Activated gamma-delta T cell treated with anti-CD3 and anti-CD28 coated beads, Interleukin-2, amount 50 U/mL, for 16 hours (primary cell): ENCODE results near the gene ANO2.

ENCODE experiments used
- DNase-seq: peaks from one replicate; pipeline ENCODE4 v3.0.0-alpha.2; 2020; ENCODE audit warnings: low read depth

Gene ANO2

GRCh38 chr12:5621329-5621728 is 323.7 kb downstream of the ANO2 start:
- no peak for DNase-seq

GRCh38 chr12:5620896-5621295 is 324.2 kb downstream of the ANO2 start:
- no peak for DNase-seq

- DNase-seq: no peak
These were observed 325.4 kb downstream of the ANO2 start for GRCh38 chr12:5619628-5620027.

GRCh38 chr12:5616854-5617253 is 328.2 kb downstream of the ANO2 start:
- no peak for DNase-seq

GRCh38 chr12:5615760-5616159 is 329.3 kb downstream of the ANO2 start:
- no peak for DNase-seq

GRCh38 chr12:5614256-5614655 is 330.8 kb downstream of the ANO2 start:
- DNase-seq: no peak

GRCh38 chr12:5612556-5613410 is 332.3 kb downstream of the ANO2 start:
- no peak for DNase-seq

- DNase-seq: no peak
These were observed 333.9 kb downstream of the ANO2 start for GRCh38 chr12:5611162-5611561.

- no peak for DNase-seq
These were observed 345.7 kb downstream of the ANO2 start for GRCh38 chr12:5599378-5599777.

GRCh38 chr12:5593998-5594397 is 351.1 kb downstream of the ANO2 start:
- no peak for DNase-seq

GRCh38 chr12:5593086-5593485 is 352.0 kb downstream of the ANO2 start:
- no peak for DNase-seq

- no peak for DNase-seq
These were observed 352.7 kb downstream of the ANO2 start for GRCh38 chr12:5592310-5592709.

GRCh38 chr12:5590316-5590715 is 354.7 kb downstream of the ANO2 start:
- DNase-seq: no peak

GRCh38 chr12:5589054-5589453 is 356.0 kb downstream of the ANO2 start:
- DNase-seq: no peak

GRCh38 chr12:5588591-5588990 is 356.5 kb downstream of the ANO2 start:
- no peak for DNase-seq

GRCh38 chr12:5588176-5588575 is 356.9 kb downstream of the ANO2 start:
- DNase-seq: no peak

- DNase-seq: no peak
These were observed 357.3 kb downstream of the ANO2 start for GRCh38 chr12:5587711-5588121.

GRCh38 chr12:5586201-5586600 is 358.9 kb downstream of the ANO2 start:
- no peak for DNase-seq

- no peak for DNase-seq
These were observed 359.9 kb downstream of the ANO2 start for GRCh38 chr12:5585178-5585577.

- no peak for DNase-seq
These were observed 360.5 kb downstream of the ANO2 start for GRCh38 chr12:5584412-5585175.

GRCh38 chr12:5582541-5582940 is 362.5 kb downstream of the ANO2 start:
- no peak for DNase-seq

GRCh38 chr12:5582018-5582417 is 363.0 kb downstream of the ANO2 start:
- no peak for DNase-seq

GRCh38 chr12:5581616-5582015 is 363.4 kb downstream of the ANO2 start:
- DNase-seq: no peak
